Right lung (tissue), 10 donors: ENCODE results near the gene TRIM64. TPM values are rescaled to one million over a fixed set of nuclear protein-coding genes. Genes with fewer than 3 reads are reported as not detected.
"Not testable (repeated sequence)": the region's sequence is repeated elsewhere in the genome, so short reads cannot be mapped to it uniquely, and the experiment has no call there.

Experiments used
- DNase-seq, 2 donors: peaks; one replicate each; pipeline ENCODE4 v3.0.0-alpha.2; 2013
- long read RNA-seq, 8 donors: transcript quantifications; one replicate each; lab custom pipeline, GENCODE V29; 2026
- polyA plus RNA-seq, 5 donors: library from polyadenylated mRNA; unstranded; fragments of 120-200 nt; gene quantifications; one replicate each; pipeline versions ENCODE4 v1.2.1 to v1.2.3, GENCODE V29; 2013; ENCODE audit warnings: inconsistent platforms in 1 of 5, low replicate concordance in 1 of 5; ENCODE audit not compliant: insufficient read length in 5 of 5, insufficient read depth in 1 of 5

TRIM64 gene, protein sequence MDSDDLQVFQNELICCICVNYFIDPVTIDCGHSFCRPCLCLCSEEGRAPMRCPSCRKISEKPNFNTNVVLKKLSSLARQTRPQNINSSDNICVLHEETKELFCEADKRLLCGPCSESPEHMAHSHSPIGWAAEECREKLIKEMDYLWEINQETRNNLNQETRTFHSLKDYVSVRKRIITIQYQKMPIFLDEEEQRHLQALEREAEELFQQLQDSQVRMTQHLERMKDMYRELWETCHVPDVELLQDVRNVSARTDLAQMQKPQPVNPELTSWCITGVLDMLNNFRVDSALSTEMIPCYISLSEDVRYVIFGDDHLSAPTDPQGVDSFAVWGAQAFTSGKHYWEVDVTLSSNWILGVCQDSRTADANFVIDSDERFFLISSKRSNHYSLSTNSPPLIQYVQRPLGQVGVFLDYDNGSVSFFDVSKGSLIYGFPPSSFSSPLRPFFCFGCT
- polyA plus RNA-seq = not detected
- long read RNA-seq, donor 1 = 0 reads
- long read RNA-seq, donor 2 = 0 reads
- long read RNA-seq, donor 3 = 0 reads
- long read RNA-seq, donor 4 = 0 reads
- long read RNA-seq, donor 5 = 0 reads
- long read RNA-seq, donor 6 = 0 reads
- long read RNA-seq, donor 7 = 0 reads
- long read RNA-seq, donor 8 = 0 reads

DNA sequence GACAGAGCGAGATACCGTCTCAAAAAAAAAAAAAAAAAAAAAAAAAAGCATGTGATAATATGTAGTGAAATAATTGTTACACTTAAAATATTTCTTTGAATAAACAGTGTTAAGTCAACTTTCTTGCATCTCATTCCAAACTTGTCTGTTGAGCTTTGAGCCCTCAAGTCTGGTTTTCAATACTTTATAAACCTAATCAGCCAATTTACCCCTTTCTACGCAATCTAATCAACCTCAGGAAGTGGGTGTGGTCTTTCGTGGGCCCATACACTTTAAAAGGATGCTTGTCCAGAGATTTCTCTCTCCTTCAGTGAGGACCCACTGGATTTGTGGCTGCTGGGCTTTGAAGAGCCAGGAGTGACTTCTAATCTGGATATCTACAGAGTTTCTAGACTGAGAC lies at the start of gene TRIM64:
TSS of gene TRIM64 (plus strand) at position 301 of the 400 bp plus-strand sequence. CDS start 2,467 bp downstream, outside the sequence.
- not testable (repeated sequence) for DNase-seq

DNA sequence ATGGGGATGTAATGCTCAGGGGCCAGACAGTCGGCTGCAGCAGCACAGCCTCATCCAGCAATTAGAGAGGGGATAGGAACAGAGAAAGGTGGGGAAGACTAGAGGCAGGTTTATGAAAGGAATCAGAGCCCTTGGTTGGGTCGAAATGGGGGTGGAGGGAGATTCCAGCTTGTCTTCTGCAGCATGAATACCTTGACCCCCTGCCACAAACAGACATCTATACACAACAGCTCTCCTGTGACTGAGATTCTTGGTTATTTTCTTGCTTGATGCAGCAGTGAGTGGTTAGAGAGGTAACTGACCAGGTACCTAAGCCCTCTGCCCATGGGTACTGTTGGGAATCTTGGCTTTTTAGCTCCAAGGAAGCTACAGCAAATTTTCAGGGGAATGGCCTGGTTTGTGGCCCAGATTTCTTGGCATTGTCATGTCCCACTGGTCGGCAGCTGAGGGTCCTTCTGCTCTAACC lies 43.6 kb upstream of the TRIM64 start, which contains the start of gene TRIM49D1:
TSS of gene TRIM49D1 (minus strand) at position 51 of the 466 bp plus-strand sequence. CDS start 4,535 bp downstream, outside the sequence.
- DNase-seq = no peak

DNA sequence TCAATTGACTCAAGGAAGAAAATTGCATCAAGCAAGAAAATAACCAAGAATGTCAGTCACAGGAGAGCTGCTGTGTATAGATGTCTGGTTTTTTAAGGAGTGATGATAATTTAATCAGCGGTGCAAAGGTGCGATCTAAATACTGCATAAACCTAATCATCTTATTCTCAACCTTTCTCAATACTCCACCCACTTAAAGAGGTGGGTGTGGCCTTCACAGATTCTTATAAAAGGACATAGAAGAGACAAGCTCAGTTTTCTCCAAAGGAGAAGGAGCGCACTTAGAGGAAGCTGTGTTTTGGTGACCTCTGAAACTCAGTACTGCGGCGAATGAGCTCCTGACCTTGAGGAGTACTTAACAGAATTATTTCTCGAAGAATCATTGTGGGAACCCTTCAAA lies 42.1 kb upstream of the TRIM64 start, which contains the start of gene TRIM49D2:
TSS of gene TRIM49D2 (plus strand) at position 301 of the 400 bp plus-strand sequence. CDS start 2,698 bp downstream, outside the sequence.
- DNase-seq = not testable (repeated sequence)

DNA sequence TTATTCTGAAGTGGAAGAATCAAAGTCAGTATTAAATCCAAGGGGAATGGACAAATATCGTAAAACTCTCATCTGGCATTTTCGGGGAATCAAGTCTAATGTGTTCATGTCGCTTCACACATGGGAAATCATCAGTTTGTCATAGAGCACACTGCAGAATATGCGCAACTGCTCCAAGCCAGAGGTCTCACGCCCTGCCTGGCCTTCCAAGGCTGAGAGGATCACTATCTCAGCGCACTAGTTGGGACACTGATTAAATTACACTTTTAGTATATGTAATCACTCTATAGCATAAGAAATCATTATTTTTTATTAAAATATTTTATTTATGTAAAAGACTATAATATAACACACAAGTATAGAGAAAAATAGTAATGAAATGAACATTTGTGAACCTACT lies 5.0 kb upstream of the TRIM64 start:
- not testable (repeated sequence) for DNase-seq

Other genes starting within 250 kb of the TRIM64 start
- not detected for gene TRIM49, start 157.5 kb upstream of the TRIM64 start, polyA plus RNA-seq
- under 1 TPM in 1 of 5 donors, not detected in 4; 0.07 TPM for gene TRIM64B, start 87.5 kb upstream of the TRIM64 start, polyA plus RNA-seq
- not detected for gene TRIM49D1, start 43.8 kb upstream of the TRIM64 start, polyA plus RNA-seq
- gene TRIM49D2, start 42.0 kb upstream of the TRIM64 start, polyA plus RNA-seq = not detected
- gene TRIM49C, start 65.1 kb downstream of the TRIM64 start, polyA plus RNA-seq = not detected
- not detected for gene UBTFL1, start 119.9 kb downstream of the TRIM64 start, polyA plus RNA-seq
- 10 to 100 TPM; 23.2 to 80.4 (median 48.0) TPM for gene NAALAD2, start 168.6 kb downstream of the TRIM64 start, polyA plus RNA-seq